NCI-H510A treated with DMSO at 0.1 percent for 48 hours (cell line): ENCODE results near the gene FAM3B.
"Not testable (repeated sequence)": the region's sequence is repeated elsewhere in the genome, so short reads cannot be mapped to it uniquely, and the experiment has no call there.

ENCODE experiments used
- DNase-seq: peaks from one replicate; lab custom pipeline; 2025; lab: John Stamatoyannopoulos, UW

The FAM3B gene

GRCh38 chr21:41350436-41351155, 34.0 kb downstream of the FAM3B start:
- no peak for DNase-seq

- DNase-seq, result no peak
Measured at GRCh38 chr21:41357546-41357945, 40.9 kb downstream of the FAM3B start.

DNA sequence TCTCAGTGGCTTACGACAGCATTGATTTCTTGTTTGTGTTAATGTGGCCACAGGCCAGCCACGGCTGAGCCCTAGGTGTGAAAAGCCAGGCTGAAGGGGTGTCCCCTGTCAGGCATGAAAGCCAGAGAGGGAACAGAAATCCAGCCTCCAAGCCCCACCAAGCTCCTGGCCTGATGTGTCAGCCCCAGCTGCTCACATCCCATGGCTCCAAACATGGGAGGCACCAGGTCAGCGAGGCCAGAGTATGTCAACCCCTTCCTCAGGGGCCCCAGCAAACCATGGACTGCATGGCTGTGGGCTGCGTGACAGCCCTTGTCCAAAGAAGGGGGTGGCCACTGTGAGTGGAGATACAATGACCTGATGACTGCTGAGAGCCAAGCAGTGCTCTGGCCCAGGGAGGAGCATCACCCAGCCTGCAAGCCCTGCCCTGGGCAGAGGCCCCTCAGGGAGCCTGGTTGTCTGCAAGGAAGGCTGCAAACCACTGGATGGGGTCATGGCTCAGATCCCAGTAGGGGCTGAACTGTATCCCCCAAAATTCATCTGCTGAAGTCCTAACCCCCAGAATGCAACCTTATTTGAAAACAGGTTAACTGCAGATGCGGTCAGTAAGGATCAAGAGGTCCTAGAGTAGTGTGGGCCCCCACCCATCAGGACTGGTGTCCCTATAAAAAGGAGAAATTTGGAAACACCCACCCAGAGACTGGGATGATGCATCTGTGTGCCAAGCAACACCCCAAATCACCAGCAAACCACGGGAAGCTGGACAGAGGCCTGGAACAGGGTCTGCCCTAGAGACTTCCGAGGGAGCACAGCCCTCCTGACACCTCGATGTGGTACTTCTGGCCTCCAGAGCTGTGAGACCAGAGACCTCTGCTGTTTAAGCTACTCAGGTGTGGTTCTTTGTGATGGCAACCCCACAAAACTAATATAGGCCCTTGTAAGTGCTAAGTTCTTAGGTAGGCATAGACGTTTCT, 41.9 kb downstream of the FAM3B start:
- no peak for DNase-seq

- no peak for DNase-seq
Measured at GRCh38 chr21:41359286-41359685, 42.7 kb downstream of the FAM3B start.

GRCh38 chr21:41359754-41360071, 43.1 kb downstream of the FAM3B start:
- DNase-seq, result not testable (repeated sequence)

DNA sequence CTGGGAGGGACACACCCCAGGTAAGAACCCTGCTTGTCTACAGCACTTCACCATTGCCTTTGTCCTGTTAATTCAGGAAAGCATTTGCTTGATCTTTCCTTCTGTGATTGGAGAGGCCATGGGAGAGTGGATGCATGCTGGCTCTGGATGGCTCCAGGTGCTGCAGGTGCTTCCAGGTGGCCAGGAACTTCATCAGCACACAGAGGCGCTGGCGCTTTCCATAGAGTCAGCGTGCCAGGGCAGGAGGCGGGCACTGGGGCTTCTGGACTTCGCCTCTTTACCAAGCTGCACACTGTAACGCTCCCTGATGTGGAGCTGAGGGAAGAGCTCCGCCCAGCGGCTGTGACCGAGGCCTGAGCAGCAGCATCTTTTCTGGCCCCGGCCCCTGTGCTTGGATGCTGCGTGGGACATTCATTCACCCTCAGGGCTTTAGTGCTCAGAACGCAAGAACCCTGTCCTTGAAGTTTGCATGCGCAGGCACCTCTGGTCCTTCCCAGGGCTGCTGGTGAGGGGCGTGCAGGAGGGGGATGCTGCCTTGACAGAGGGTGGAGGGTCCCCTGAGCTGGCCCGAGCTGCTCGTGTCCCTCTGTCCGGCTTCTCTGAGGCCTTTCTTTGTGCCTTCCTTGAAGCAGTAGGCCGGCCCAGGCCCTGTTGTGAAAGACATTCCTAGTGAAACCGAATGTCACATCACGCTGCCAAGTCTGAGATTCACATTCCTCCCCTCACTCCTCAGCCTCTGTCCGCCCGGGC, 43.6 kb downstream of the FAM3B start:
- peak; percentile 86 for DNase-seq

DNA sequence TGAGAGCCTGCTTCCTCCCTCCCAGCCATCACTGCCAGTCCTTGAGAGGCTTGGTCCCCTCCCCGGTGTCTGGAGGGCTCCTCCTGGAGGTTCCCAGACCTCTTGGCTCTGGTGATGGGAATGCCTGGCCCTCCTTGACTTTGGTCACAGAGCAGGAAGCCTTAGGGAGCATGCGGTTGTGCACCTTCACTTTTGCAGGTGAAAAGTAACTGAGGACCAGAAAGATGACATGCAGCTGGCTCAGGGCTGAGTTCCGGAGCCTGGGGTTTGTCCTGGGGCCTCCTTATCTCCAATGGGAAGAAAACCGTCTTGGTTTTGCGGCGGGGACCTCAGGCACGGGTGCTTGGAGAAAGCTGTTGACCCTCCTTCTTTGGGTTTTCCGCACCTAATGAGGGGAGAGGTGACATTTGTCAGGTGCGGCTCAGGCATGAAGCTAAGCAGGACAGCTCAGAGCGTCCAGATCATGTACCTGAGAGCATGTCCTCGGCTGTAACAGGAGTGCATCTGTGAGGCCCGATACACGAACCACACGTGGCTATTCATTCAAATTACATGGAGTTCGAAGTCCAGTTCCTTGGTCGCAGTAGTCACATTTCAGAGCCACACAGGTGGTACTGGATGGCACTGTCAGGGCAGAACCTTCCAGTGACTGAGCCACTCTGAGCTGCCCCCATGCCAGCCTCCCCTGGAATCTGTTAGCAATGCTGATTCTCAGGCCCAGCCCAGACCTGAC, 44.6 kb downstream of the FAM3B start:
- DNase-seq, result no peak

DNA sequence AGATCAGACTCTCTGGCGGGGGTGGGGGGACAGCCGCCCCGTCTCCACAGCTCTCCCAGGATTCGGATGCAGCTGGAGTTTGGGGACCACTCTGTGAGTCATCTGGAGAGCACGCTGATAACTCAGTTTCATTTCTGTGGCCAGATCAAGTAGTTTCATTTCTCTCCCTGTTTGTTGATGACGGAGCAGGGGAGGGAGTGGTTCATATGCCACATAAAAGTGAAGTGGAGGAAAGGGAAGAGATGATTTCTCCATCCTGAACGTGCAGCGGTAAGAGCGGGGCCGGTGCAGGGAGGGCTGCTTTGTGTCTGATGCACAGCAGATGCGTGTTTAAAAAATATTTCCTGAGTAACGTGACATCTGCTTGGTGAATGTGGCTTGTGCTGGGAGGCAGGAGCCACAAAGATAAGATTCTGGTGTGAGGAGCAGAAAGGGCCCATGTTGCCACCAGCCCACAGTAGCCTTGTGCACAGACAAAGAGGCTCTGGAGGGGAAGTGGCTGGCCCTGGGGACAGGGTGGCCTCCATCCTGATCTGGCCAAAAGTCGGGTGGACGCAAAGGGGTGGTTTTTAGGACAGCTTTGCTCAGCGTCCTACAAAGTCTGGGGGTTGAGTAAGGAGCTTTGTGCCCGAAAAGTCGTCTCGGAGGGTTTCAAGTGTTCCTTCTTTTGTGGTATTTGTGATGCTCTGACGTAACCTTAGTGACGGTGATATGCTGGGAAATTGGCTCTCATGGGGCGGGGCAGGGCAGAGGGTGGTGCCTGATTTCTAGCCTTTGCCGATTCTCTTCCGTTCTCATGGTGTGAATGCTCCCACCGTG, 45.4 kb downstream of the FAM3B start, which contains the start of gene MX2:
TSS of gene MX2 (plus strand) at position 242 of the 819 bp plus-strand sequence. CDS start 14,880 bp downstream, outside the sequence.
- DNase-seq, result no peak

- DNase-seq, result no peak
Measured at GRCh38 chr21:41362605-41363369, 46.2 kb downstream of the FAM3B start.

- no peak for DNase-seq
Measured at GRCh38 chr21:41363370-41364270, 47.0 kb downstream of the FAM3B start.

DNA sequence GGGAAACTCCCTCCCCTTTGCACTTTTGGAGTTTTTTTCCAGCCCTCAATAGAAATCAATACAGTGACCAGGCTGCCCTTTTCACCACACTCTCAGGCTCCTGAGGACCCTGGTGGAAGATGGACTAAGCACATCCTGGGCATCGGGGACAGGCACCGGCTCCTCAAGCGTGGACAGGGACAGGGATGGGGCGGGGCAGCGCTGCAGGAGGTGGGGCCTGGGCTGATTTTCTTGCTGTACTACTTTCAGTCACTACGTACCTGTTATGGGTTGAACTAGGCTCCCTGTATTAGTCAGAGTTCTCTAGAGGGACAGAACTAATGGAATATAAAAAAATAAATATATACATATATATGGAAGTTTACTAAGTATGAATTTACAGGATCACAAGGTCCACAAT, 47.7 kb downstream of the FAM3B start:
- no peak for DNase-seq

GRCh38 chr21:41365377-41366107, 48.9 kb downstream of the FAM3B start:
- no peak for DNase-seq

GRCh38 chr21:41366522-41367151, 50.0 kb downstream of the FAM3B start:
- peak; percentile 25 for DNase-seq

- DNase-seq, result no peak
Measured at GRCh38 chr21:41367301-41367944, 50.8 kb downstream of the FAM3B start.

DNA sequence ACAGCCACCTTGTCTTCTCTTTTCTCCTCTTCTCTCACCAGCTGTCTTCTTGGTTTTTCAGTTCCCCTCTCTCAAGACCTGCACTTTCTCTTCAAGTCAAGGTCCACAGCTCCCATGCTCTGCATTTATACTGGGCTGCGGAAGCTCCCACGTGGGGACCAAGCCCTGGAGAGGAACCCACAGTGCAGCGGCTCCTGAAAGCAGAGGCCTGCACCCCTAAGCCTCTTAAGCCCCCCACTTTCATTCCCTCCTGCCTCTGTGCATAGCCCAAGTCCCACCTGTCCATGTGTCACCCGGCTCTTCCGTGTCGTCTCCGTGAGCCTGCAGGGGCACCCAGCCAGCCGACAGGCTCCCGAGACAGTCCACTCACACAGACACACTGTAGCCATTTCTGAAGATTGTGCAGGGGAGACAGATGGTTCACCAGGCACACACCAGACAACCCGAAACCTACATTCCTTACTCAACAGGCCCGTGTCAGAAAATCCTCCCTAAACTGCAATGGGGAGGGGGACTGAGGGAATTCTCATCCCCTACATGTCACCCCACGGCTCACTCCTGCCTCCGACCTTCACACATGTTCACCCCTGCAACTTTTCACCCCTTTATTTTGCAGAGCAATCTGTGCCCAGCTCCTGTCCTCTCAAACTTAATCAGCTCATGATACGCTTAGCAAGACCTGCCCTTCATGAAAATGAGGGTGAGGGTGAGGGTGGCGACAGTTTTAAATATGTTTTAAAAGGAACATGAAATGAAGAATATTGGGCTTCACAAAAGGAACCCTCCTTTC, 51.5 kb downstream of the FAM3B start:
- no peak for DNase-seq

DNA sequence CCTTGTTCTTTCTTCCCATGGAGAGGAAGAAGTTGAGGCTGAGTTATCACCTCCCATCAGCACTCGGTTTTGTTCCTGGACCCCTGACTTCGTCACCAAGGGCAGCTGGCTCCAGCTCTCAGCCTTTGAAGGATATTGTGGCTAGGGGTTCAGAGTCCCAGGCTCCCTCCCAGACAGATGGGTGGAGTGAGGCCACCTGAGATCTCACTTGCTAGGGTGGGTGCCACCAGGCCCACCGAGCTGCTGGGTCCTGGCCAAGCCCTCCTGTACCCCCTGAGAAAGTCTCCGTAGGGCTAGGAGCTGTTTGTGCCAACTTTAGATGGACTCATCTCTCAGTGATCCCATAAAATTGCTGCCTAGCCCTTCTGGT, 52.1 kb downstream of the FAM3B start:
- no peak for DNase-seq
